Epidermal melanocyte (primary cell): ENCODE measurements around the gene TXNDC11.

ENCODE experiments used
- DNase-seq: peaks from one replicate; pipeline ENCODE4 v3.0.0; 2011; ENCODE audit warnings: low spot score; ENCODE audit not compliant: insufficient read length

TXNDC11 gene

GRCh38 chr16:11630768-11631056, 111.9 kb downstream of the TXNDC11 start:
- DNase-seq: no peak

- no peak for DNase-seq
Observed at GRCh38 chr16:11630046-11630767, 112.5 kb downstream of the TXNDC11 start.
